Measurements from ENCODE around the gene NAGPA.
"Not testable (repeated sequence)": the region's sequence is repeated elsewhere in the genome, so short reads cannot be mapped to it uniquely, and the experiment has no call there.

Gene NAGPA

DNA sequence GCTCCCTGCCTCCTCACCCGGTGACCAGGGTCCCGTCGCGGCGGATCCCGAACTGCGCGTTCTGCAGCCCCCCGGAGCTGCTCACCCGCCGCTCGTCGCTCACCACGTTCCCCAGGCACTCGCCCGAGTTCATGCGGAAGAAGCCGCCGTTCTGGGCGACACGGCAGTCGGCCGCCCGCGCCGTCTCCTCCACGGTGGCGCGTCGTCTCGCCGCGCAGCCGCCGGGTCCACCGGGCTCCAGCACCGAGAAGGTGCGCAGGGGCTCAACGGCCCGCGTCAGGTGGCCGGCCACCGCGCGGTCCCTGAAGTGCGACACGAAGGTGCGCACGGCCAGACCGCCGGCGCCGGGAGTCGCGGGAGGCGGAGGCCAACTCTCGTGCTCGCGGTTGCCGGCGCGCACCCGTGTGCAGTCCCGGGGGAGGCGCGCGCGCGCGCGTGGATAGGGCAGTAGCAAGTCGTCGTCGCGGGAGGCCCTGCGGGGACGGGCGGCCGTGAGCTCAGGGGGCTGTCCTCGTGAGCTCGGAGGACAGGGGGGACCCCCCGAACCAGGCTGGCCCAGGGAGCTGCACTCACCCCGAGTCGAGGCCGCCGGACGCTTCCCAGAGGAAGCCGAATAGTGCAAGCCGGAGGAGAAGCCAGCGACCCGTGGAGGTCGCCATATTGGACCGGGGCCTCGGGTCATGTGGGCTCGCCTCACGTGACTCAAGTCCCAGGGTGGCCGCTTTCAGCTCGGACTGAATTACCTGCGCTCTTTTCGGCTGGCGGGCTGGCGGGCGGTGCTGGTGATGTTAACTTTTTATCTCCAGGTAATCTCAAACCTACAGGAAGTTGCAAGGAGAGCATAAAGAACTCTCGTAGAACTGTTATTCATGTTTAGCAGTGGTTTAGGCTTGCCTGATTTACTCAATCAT, at the start of gene NAGPA:
Gene NAGPA, minus strand, starts transcription at position 680 of the 911 bp plus-strand sequence. Its CDS starts 21 bp downstream, at position 659.
- peak; percentile 60 for DNase-seq

DNA sequence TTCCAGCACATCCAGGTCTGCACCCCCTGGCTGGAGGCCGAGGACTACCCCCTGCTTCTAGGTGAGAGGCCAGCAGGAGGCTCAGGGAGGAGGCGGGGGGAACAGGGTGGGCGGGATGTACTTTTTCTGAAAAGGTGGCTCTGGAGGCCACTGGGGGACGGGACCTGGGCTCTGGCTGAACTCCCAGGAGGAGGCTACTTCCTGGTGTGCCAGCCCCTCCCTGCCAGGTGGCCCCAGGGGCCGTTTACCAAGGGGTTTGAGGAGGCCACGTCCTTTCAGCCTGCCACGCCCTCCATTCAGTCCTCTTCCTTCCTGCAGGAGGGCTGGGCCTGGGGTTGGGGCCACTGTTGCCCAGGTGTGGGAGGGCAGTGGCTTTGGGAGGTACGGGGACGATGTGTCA, 47.3 kb upstream of the NAGPA start:
- not testable (repeated sequence) for DNase-seq

GRCh38 chr16:5080461-5080860, 46.7 kb upstream of the NAGPA start:
- DNase-seq, result not testable (repeated sequence)

DNA sequence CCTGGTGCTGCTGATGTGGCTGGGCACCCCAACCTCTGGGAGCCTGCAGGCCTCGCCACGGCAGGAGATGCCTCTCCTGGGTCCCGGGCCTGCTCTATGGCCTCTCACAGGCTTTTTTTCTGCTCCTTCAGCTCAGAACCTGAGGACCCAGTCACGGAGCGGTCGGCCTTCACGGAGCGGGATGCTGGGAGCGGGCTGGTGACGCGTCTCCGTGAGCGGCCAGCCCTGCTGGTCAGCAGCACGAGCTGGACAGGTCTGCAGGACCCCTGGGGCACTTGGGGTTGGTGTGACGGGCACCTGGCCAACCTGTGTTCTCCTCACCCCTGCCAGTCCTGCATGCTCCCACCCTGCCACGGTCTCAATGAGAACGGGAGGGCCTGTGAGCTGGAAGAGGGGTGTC, 44.9 kb upstream of the NAGPA start:
- DNase-seq, result no peak

- no peak for DNase-seq
Observed at GRCh38 chr16:5077304-5077703, 43.6 kb upstream of the NAGPA start.

DNA sequence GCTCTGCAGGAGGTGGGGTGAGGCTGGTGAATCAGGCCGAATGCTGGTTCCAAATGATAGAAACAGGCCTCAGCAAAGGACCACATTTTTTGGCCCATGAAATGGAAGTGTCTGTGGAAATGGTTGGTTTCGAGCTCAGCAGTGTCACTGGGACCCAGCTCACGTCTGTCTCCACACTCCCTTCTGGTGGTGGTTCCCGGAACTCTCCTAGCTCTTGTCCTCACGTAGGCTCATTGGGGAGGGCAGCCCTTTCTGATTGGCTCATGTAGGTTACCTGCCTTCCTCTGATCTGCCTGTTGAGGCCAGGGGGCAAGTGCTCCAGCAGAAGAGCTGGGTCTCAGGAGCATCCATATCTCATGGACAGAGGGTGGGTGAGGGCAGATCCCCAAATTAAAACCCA, 41.9 kb upstream of the NAGPA start:
- no peak for DNase-seq

- not testable (repeated sequence) for DNase-seq
Observed at GRCh38 chr16:5073771-5074170, 40.0 kb upstream of the NAGPA start.

- no peak for DNase-seq
Observed at GRCh38 chr16:5073279-5073629, 39.5 kb upstream of the NAGPA start.

- DNase-seq, result no peak
Observed at GRCh38 chr16:5072334-5073278, 38.9 kb upstream of the NAGPA start.

DNA sequence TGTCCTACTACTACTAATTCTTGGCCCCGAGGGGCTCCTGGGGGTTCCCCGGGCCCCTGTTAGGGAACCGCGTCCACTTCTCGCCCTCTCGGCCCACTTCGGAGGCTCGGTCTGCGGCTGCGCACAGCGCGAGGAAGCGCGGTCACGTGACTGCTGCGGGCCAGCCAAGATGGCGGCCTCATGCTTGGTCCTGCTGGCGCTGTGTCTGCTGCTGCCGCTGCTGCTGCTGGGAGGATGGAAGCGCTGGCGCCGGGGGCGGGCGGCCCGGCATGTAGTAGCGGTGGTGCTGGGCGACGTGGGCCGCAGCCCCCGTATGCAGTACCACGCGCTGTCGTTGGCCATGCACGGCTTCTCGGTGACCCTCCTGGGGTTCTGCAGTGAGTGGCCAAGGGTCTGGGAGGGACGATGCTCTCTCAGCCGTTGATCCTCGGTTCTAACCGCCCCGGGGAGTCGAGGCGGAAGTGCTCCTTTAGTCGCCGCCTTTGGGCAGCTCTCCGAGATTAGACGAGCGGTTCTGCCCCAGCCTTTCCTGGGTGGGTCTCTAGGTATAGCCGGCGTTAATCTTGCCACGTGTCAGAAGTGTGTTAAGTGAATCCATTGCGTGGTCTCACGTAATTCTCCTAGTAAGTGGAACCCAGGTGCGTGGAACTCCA, 38.1 kb upstream of the NAGPA start, which contains the start of gene ALG1:
Gene ALG1, plus strand, starts transcription at position 163 of the 653 bp plus-strand sequence. Its CDS starts 7 bp downstream, at position 170.
- peak; percentile 88 for DNase-seq

- DNase-seq, result no peak
Observed at GRCh38 chr16:5071341-5071680, 37.6 kb upstream of the NAGPA start.

DNA sequence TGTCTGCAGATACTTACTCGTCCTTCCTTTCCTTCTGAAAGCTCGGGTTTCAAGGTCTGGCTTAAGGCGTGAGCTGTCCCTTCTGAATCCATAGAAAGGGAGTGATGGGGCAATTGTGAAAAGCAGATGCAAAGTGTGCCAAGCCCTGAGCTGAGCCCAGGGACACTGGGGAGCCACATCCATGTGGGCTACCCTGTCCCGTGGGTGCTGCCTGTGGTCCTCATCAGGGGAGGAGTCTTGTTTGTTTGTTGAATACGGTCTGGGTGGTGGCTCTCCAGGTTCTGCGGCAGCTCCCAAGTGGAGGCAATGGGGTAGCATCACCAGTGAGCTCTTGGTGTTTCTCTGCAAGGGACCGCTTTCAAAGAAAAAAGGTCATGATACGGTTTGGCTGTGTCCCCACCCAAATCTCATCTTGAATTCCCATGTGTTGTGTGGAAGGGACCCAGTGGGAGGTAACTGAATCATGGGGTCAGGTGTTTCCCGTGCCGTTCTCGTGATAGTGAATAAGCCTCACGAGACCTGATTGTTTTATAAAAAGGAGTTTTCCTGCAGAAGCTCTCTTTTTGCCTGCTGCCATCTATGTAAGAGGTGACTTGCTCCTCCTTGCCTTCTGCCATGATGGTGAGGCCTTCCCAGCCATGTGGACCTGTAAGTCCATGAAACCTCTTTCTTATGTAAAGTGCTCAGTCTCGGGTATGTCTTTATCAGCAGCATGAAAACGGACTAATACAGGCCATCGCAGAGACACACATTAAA, 36.9 kb upstream of the NAGPA start:
- DNase-seq, result no peak

DNA sequence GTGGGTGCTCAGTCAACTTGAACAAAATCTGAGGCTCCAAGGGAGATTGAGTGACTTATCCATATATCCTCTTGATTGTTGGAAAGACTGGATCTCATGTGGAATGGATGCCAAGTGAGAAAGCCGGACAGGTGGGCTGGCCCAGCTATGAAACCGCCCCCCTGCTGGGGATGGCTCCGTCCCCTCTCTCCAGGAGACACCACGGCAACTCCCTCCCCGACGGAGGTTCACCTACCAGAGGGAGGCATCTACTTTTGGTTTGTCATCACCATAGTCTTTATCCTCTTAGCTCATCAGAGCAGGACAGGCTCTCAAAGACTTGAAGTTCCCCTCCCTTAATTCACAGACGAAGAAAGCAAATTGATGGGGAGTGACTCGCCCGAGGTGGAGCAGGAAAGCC, 36.1 kb upstream of the NAGPA start:
- no peak for DNase-seq

GRCh38 chr16:5069048-5069447, 35.3 kb upstream of the NAGPA start:
- no peak for DNase-seq

DNA sequence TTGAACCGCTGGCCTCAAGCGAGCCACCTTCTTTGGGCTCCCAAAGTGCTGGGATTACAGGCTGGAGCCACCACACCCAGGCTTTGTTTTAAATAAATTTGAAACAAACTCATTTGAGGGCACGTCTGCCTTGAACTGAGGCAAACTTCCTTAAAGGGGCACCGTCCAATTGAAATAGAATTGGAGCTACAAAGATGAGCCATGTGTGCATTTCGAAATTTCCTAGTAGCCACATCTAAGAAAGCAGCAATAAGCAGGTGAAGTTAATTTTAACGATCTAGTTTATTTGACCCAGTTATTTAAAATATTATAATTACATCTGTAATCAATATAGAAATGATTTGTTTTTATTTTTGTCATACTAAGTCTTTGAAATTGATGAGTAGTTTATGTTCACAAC, 32.8 kb upstream of the NAGPA start:
- no peak for DNase-seq

DNA sequence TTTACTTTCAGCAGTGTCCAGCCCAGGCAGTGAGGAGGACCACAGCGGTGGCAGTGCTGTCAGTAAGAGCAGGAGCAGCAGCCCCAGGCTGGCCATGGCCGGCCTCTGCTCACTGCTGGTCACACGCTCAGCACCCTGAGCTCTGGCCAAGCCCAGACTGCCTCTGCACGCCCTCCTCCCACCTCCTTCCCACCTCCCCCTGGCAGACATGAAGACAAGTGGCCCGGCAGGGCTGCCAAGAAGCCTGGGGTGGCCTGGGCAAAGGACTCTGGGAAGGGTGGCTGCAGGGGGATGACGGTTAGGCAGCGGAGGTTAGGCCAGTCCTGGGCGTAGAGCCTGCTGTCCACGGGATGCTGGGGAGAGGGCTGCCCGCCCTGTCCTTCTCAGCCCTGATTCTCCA, 32.1 kb upstream of the NAGPA start, which contains the start of gene C16orf89:
Gene C16orf89, minus strand, starts transcription at position 144 of the 400 bp plus-strand sequence. Its CDS starts 48 bp downstream, at position 96.
- no peak for DNase-seq

DNA sequence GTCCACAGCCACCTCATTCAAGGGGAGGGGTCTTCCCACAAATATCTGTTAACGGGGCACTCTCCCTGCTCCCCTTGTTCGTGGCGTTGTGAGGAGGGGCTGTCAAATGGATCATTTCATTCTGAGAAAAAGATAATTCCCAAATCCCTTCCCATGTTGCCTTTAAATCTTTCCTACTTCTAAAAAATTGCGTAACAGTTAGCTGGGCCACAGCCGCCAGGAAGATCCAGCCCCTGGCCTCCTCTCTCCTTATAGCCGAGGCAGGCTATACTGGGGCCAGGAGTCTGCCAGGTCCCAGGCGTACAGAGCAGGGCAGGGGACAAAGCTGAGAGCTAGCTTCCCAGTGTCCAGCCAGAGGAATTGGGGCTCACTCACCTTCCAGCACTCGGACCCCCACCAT, 31.6 kb upstream of the NAGPA start:
- no peak for DNase-seq

DNA sequence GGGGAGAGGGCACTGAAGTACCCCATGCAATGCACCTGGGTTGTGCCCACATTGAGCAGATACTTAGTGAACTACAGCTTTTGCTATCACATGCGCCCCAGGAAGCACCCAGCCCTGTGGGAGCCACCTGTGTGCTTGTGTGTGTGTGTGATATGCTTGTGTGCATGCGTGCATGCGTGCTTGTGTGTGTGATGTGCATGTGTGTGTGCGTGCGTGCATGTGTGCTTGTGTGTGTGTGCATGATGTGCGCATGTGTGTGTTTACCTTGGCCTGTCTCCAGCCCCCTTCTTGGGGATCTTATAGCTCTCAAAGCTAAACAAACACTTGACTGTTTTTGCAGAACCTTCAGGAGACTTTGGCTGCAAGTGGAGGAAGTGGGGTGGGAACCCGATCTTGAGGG, 31.2 kb upstream of the NAGPA start:
- peak; percentile 21 for DNase-seq

GRCh38 chr16:5062790-5063765, 29.3 kb upstream of the NAGPA start:
- no peak for DNase-seq

GRCh38 chr16:5062051-5062450, 28.3 kb upstream of the NAGPA start:
- no peak for DNase-seq

DNA sequence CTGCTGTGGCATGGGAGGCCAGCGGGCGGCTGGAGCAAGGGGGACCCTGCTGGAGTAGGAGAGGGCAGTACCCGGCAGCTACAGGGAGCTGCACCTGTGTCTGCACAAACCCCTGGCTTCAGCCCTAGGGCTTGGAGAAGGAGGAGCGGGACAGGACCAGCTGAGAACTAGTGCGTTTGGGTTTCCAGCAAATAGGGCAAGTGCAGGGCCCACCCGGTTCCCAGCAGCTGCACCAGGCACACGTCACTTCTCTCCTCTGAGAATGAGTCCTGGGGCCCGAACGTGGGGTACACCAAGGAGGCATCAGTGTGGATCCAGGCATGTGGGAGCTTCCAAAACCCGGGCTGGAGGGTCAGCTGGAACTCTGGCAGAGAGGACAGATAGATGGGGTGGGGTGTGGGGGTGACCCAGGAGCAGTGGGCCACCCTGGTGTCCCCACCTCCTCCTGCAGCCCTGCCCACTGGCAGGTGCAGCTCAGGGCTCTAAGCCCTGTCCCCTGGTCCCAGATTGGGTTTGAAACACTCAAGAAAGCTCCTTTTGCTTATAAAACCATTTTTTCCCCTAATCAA, 26.4 kb upstream of the NAGPA start:
- no peak for DNase-seq
